Brain microvascular endothelial cell (primary cell): Measurements from ENCODE around the gene TKFC.
A peak's percentile ranks its signal among the peaks of the same experiment; 100 is the strongest.

ENCODE experiments used
- DNase-seq: peaks from one replicate; pipeline ENCODE4 v3.0.0-alpha.2; 2020
- H3K27ac ChIP-seq: fragments of 250-450 bp; sonication (Bioruptor Pico); 2 replicates; pipeline ENCODE4 v1.5.1; 2020; ENCODE audit warnings: mild to moderate bottlenecking, moderate library complexity
- H3K27me3 ChIP-seq: fragments of 250-450 bp; sonication (Bioruptor Pico); replicated peaks from 2 replicates; pipeline ENCODE4 v1.5.1; 2020; ENCODE audit warnings: mild to moderate bottlenecking
- H3K36me3 ChIP-seq: fragments of 250-450 bp; sonication (Bioruptor Pico); replicated peaks from 2 replicates; pipeline ENCODE4 v1.5.1; 2020; ENCODE audit warnings: mild to moderate bottlenecking
- H3K4me3 ChIP-seq: 2 replicates; pipeline ENCODE4 v1.5.1; 2011; ENCODE audit warnings: low read depth, mild to moderate bottlenecking, control low read depth, low read length, moderate library complexity
- CTCF ChIP-seq: IDR thresholded peaks from 2 replicates; pipeline ENCODE4 v1.5.1; 2011; ENCODE audit warnings: low read depth, mild to moderate bottlenecking, moderate library complexity, low read length, control low read depth, inconsistent platforms; ENCODE audit errors: missing control alignments
- in situ Hi-C: cut with HindIII; loops from 2 replicates; pipeline ENCODE4 v1.10.0; 2017; ENCODE audit warnings: low sequenced_read_pairs, low pct_ligation_motif_present

Gene TKFC

GRCh38 chr11:61293867-61294716 lies 38.9 kb upstream of the TKFC start:
- H3K4me3 ChIP-seq = peak overlapping the region; percentile 49

GRCh38 chr11:61294717-61295595 lies 38.1 kb upstream of the TKFC start, which contains the start of gene VWCE:
TSS of gene VWCE (minus strand) at chr11:61295316. CDS start at chr11:61295037, 279 bp downstream.
- Histone ChIP-seq H3K27ac (no peak within 1 kb of the TSS), H3K4me3 (peak within 1 kb of the TSS; percentile 49), H3K36me3 (peaks cover 12% of the 10 kb centered on the region), H3K27me3 (no peaks in the 10 kb centered on the region)
- in situ Hi-C loops = no loop called here
- TF ChIP-seq CTCF = peak; percentile 43
- DNase-seq = peak; percentile 15

More at GRCh38 chr11:61293867-61294716, 38.9 kb upstream of the TKFC start:
- peaks cover 4% of the 10 kb centered on the region for H3K36me3 ChIP-seq
- TF ChIP-seq CTCF = peak; percentile 32
- DNase-seq = peak; percentile 34
- H3K27me3 ChIP-seq = no peaks in the 10 kb centered on the region
- H3K27ac ChIP-seq = no peak overlapping the region
- in situ Hi-C loops = no loop called here

GRCh38 chr11:61295596-61295926 lies 37.5 kb upstream of the TKFC start:
- in situ Hi-C loops = no loop called here
- Histone ChIP-seq H3K4me3 (no peak overlapping the region), H3K36me3 (peaks cover 18% of the 10 kb centered on the region), H3K27me3 (no peaks in the 10 kb centered on the region), H3K27ac (no peak overlapping the region)
- TF ChIP-seq CTCF = no peak
- DNase-seq = no peak

- in situ Hi-C loops = no loop called here
- no peak overlapping the region for H3K4me3 ChIP-seq
- peak overlapping the region; percentile 74 for H3K27ac ChIP-seq
- DNase-seq = peak; percentile 14
- peaks cover 34% of the 10 kb centered on the region for H3K36me3 ChIP-seq
- TF ChIP-seq CTCF = no peak
- H3K27me3 ChIP-seq = no peaks in the 10 kb centered on the region
Measured at GRCh38 chr11:61297341-61297740, 35.7 kb upstream of the TKFC start.

GRCh38 chr11:61297746-61298145 lies 35.3 kb upstream of the TKFC start:
- Histone ChIP-seq H3K4me3 (no peak overlapping the region), H3K36me3 (peaks cover 38% of the 10 kb centered on the region), H3K27me3 (no peaks in the 10 kb centered on the region), H3K27ac (peak overlapping the region; percentile 74)
- DNase-seq = peak; percentile 92
- in situ Hi-C loops = no loop called here
- TF ChIP-seq CTCF = no peak
